Left lobe of liver (tissue), 2 donors: ENCODE measurements around the gene PRR33. TPM values are rescaled to one million over a fixed set of nuclear protein-coding genes. Genes with fewer than 3 reads are reported as not detected.

ENCODE experiments used
- ATAC-seq: fragments of 200-7000 bp; cut with Tn5 transposase; one replicate; pipeline ENCODE4 v1.9.1; 2020; ENCODE audit warnings: mild to moderate bottlenecking, moderate library complexity
- DNase-seq: peaks from one replicate; pipeline ENCODE4 v3.0.0-alpha.2; 2020; ENCODE audit warnings: low spot score
- total RNA-seq: library from RNA; stranded (reverse); gene quantifications from one replicate; pipeline ENCODE4 v1.2.1, GENCODE V29; 2021
- donor health status: DM: no; HTN: no; CAD: no; lungs with moderate emphysema.
- donor health status: DM: no; HTN: yes; CAD: no.

The PRR33 gene
- total RNA-seq, 1 donor from 2014 or later, result not detected

GRCh38 chr11:1928470-1928890 is 36.8 kb upstream of the PRR33 start:
- ATAC-seq, result no peak
- DNase-seq, result no peak

- ATAC-seq, result no peak
- DNase-seq, result no peak
These were observed 36.3 kb upstream of the PRR33 start for GRCh38 chr11:1927848-1928469.

- ATAC-seq (no peak), DNase-seq (no peak)
These were observed 35.5 kb upstream of the PRR33 start for GRCh38 chr11:1927026-1927847.

- DNase-seq, result no peak
These were observed 34.7 kb upstream of the PRR33 start for GRCh38 chr11:1926156-1927025.

GRCh38 chr11:1925373-1926155 is 33.9 kb upstream of the PRR33 start:
- ATAC-seq, result no peak
- DNase-seq, result no peak

More at GRCh38 chr11:1926156-1927025, 34.7 kb upstream of the PRR33 start:
- ATAC-seq, result no peak

- ATAC-seq (no peak), DNase-seq (no peak)
These were observed 33.1 kb upstream of the PRR33 start for GRCh38 chr11:1924646-1925372.

GRCh38 chr11:1924181-1924580 is 32.5 kb upstream of the PRR33 start:
- ATAC-seq (no peak), DNase-seq (no peak)

GRCh38 chr11:1923201-1923956 is 31.7 kb upstream of the PRR33 start:
- DNase-seq, result no peak
- no peak for ATAC-seq

GRCh38 chr11:1922481-1923081 is 30.9 kb upstream of the PRR33 start:
- no peak for DNase-seq
- ATAC-seq, result no peak

- ATAC-seq, result peak; percentile 13
- no peak for DNase-seq
These were observed 30.0 kb upstream of the PRR33 start for GRCh38 chr11:1921574-1922141.

GRCh38 chr11:1920909-1921573 is 29.3 kb upstream of the PRR33 start:
- no peak for DNase-seq
- ATAC-seq, result no peak

- ATAC-seq, result no peak
- no peak for DNase-seq
These were observed 28.6 kb upstream of the PRR33 start for GRCh38 chr11:1920128-1920908.

GRCh38 chr11:1919391-1920127 is 27.9 kb upstream of the PRR33 start, which contains the start of gene TNNT3:
Gene TNNT3, plus strand, starts transcription at chr11:1919703. Its CDS starts 3,172 bp downstream, at chr11:1922875.
- ATAC-seq (no peak), DNase-seq (no peak)

GRCh38 chr11:1918436-1919315 is 27.0 kb upstream of the PRR33 start:
- DNase-seq (no peak), ATAC-seq (no peak)
